K562 (cell line): ENCODE data around the gene ACSM2B.

Experiments used
- FOXK2 ChIP-seq, 2 experiments: fragments of 450-650 bp; IDR thresholded peaks in 1 of 2; conservative IDR thresholded peaks in 1 of 2; 2 replicates each; pipeline ENCODE4 v1.6.1; 2016; ENCODE audit warnings: low read depth in 2 of 2, mild to moderate bottlenecking in 1 of 2
- HDGF ChIP-seq: fragments of 450-650 bp; IDR thresholded peaks from 2 replicates; pipeline ENCODE4 v1.6.1; 2016
- KLF16 ChIP-seq: IDR thresholded peaks from 2 replicates; pipeline ENCODE4 v1.6.1; 2016; ENCODE audit warnings: antibody characterized with exemption
- MBD2 ChIP-seq: sonication (generic); IDR thresholded peaks from 2 replicates; pipeline ENCODE4 v1.6.1; 2016; ENCODE audit warnings: low read depth, borderline replicate concordance
- RAD21 ChIP-seq, 2 experiments: fragments of 250-450 bp in 1 of 2; fragments of 450-650 bp in 1 of 2; sonication (Bioruptor Pico) in 1 of 2; formaldehyde crosslinking in 1 of 2; IDR thresholded peaks in 1 of 2; conservative IDR thresholded peaks in 1 of 2; 2 replicates each; pipeline versions ENCODE4 v1.4.0 to v1.8.0; 2020 to 2022; ENCODE audit warnings: mild to moderate bottlenecking in 2 of 2, moderate library complexity in 1 of 2
- SREBF2 ChIP-seq: sonication (generic); formaldehyde crosslinking; IDR thresholded peaks from 2 replicates; pipeline ENCODE4 v1.4.0; 2020; ENCODE audit warnings: mild to moderate bottlenecking, missing genetic modification reagents
- ZBTB7A ChIP-seq: IDR thresholded peaks from 2 replicates; pipeline ENCODE4 v1.6.1; 2011; ENCODE audit warnings: low read depth, mild to moderate bottlenecking, low read length, moderate library complexity, borderline replicate concordance; ENCODE audit not compliant: control insufficient read depth
- ZNF224 ChIP-seq: sonication (generic); formaldehyde crosslinking; IDR thresholded peaks from 2 replicates; pipeline ENCODE4 v1.8.0; 2022; ENCODE audit warnings: mild to moderate bottlenecking, missing genetic modification reagents
- ZNF3 ChIP-seq: fragments of 250-450 bp; sonication (Bioruptor Pico); IDR thresholded peaks from 2 replicates; pipeline ENCODE4 v1.5.0; 2021; ENCODE audit warnings: mild to moderate bottlenecking, moderate library complexity
- TF ChIP-seq, protein P1 (sequence below), 3 experiments: IDR thresholded peaks in 2 of 3; conservative IDR thresholded peaks in 1 of 3; 2 replicates each; pipeline ENCODE4 v1.5.1; 2011 to 2012; ENCODE audit warnings: low read length in 3 of 3, mild to moderate bottlenecking in 3 of 3, control low read depth in 2 of 3, improper control_type of control experiment in 1 of 3, inconsistent platforms in 1 of 3, low read depth in 1 of 3, mixed read lengths in 1 of 3, moderate library complexity in 1 of 3; ENCODE audit not compliant: insufficient read depth in 2 of 3

- TF ChIP-seq, protein P1, sequence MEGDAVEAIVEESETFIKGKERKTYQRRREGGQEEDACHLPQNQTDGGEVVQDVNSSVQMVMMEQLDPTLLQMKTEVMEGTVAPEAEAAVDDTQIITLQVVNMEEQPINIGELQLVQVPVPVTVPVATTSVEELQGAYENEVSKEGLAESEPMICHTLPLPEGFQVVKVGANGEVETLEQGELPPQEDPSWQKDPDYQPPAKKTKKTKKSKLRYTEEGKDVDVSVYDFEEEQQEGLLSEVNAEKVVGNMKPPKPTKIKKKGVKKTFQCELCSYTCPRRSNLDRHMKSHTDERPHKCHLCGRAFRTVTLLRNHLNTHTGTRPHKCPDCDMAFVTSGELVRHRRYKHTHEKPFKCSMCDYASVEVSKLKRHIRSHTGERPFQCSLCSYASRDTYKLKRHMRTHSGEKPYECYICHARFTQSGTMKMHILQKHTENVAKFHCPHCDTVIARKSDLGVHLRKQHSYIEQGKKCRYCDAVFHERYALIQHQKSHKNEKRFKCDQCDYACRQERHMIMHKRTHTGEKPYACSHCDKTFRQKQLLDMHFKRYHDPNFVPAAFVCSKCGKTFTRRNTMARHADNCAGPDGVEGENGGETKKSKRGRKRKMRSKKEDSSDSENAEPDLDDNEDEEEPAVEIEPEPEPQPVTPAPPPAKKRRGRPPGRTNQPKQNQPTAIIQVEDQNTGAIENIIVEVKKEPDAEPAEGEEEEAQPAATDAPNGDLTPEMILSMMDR (IDR thresholded peaks at IDR 0.05 in 2 of 3, conservative IDR thresholded peaks at IDR 0.05 in 1 of 3; ENCODE audit: insufficient read depth in 2 of 3, low read depth in 1 of 3, low read length in 3 of 3), result no peak
- TF ChIP-seq MBD2, result no peak
- no peak for TF ChIP-seq ZBTB7A
- no peak for TF ChIP-seq ZNF224 (CRISPR knock-in tag)
- no peak for TF ChIP-seq FOXK2 (conservative IDR thresholded peaks at IDR 0.05 in 1 of 2, IDR thresholded peaks at IDR 0.05 in 1 of 2; ENCODE audit: low read depth in 2 of 2)
- no peak for TF ChIP-seq HDGF
- no peak for TF ChIP-seq ZNF3 (CRISPR knock-in tag)
- TF ChIP-seq SREBF2 (CRISPR knock-in tag), result no peak
- TF ChIP-seq RAD21 (CRISPR knock-in tag; conservative IDR thresholded peaks at IDR 0.05 in 1 of 2, IDR thresholded peaks at IDR 0.05 in 1 of 2), result no peak
- no peak for TF ChIP-seq KLF16
These were observed 56.1 kb downstream of the ACSM2B start for GRCh38 chr16:20520103-20520502.
